Right kidney (tissue), 1 donor: ENCODE results near the gene PRSS53.
"Not testable (repeated sequence)": the region's sequence is repeated elsewhere in the genome, so short reads cannot be mapped to it uniquely, and the experiment has no call there.

Experiments used
- DNase-seq: peaks from one replicate; pipeline ENCODE4 v3.0.0-alpha.2; 2016

The PRSS53 gene

GRCh38 chr16:31118223-31119155, 29.7 kb upstream of the PRSS53 start:
- DNase-seq: no peak

- peak; percentile 99 for DNase-seq
Observed at GRCh38 chr16:31117384-31118222, 28.9 kb upstream of the PRSS53 start, which contains the start of gene KAT8. Gene KAT8 (plus strand): TSS chr16:31117664. CDS start chr16:31117682, 18 bp downstream.

- DNase-seq: no peak
Observed at GRCh38 chr16:31114468-31114867, 25.7 kb upstream of the PRSS53 start.

- DNase-seq: no peak
Observed at GRCh38 chr16:31113121-31114120, 24.7 kb upstream of the PRSS53 start.

GRCh38 chr16:31112711-31113110, 24.0 kb upstream of the PRSS53 start:
- no peak for DNase-seq

- DNase-seq: no peak
Observed at GRCh38 chr16:31111881-31112466, 23.2 kb upstream of the PRSS53 start.

- DNase-seq: no peak
Observed at GRCh38 chr16:31110106-31111034, 21.6 kb upstream of the PRSS53 start.

GRCh38 chr16:31109622-31110021, 20.9 kb upstream of the PRSS53 start:
- DNase-seq: no peak

- DNase-seq: no peak
Observed at GRCh38 chr16:31108794-31109558, 20.2 kb upstream of the PRSS53 start.

- peak; percentile 76 for DNase-seq
Observed at GRCh38 chr16:31108035-31108793, 19.5 kb upstream of the PRSS53 start, which contains the start of gene BCKDK. Gene BCKDK (plus strand): TSS chr16:31108386. CDS start chr16:31109224, 838 bp downstream.

GRCh38 chr16:31107465-31107867, 18.7 kb upstream of the PRSS53 start:
- no peak for DNase-seq

GRCh38 chr16:31106509-31107464, 18.0 kb upstream of the PRSS53 start:
- no peak for DNase-seq

- DNase-seq: peak; percentile 60
Observed at GRCh38 chr16:31105677-31106213, 17.0 kb upstream of the PRSS53 start.

GRCh38 chr16:31100876-31101641, 12.3 kb upstream of the PRSS53 start:
- DNase-seq: not testable (repeated sequence)

GRCh38 chr16:31099860-31100638, 11.3 kb upstream of the PRSS53 start:
- DNase-seq: no peak
